Activated CD8-positive, alpha-beta T cell treated with anti-CD3 and anti-CD28 coated beads for 36 hours (primary cell): ENCODE measurements around the gene KRT82. TPM values are rescaled to one million over a fixed set of nuclear protein-coding genes. Genes with fewer than 3 reads are reported as not detected.

Source experiments
- ATAC-seq: fragments of 200-7000 bp; cut with Tn5 transposase; one replicate; pipeline ENCODE4 v1.10.0; 2021; ENCODE audit warnings: mild to moderate bottlenecking, moderate library complexity
- CTCF ChIA-PET: fragments of 350-600 bp; sonication (Branson Sonifier 250); formaldehyde crosslinking; loops from one replicate; lab custom pipeline; 2021; ENCODE audit warnings: antibody characterized with exemption; lab: Charles Lee
- POLR2A ChIA-PET: fragments of 350-600 bp; sonication (Branson Sonifier 250); formaldehyde crosslinking; loops from one replicate; lab custom pipeline; 2021; ENCODE audit warnings: antibody characterized with exemption; lab: Charles Lee
- DNase-seq: peaks from one replicate; pipeline ENCODE4 v3.0.0-alpha.2; 2020
- H3K27ac Mint-ChIP-seq: one replicate; pipeline ENCODE4 v1.8.0; 2021; ENCODE audit warnings: mild to moderate bottlenecking, mixed read lengths
- H3K27me3 Mint-ChIP-seq: one replicate; pipeline ENCODE4 v1.8.0; 2021; ENCODE audit warnings: mixed read lengths
- H3K36me3 Mint-ChIP-seq: one replicate; pipeline ENCODE4 v1.8.0; 2021; ENCODE audit warnings: low read depth, mixed read lengths
- H3K4me1 Mint-ChIP-seq: one replicate; pipeline ENCODE4 v1.8.0; 2021; ENCODE audit warnings: low read depth, mixed read lengths
- H3K4me3 Mint-ChIP-seq: one replicate; pipeline ENCODE4 v1.8.0; 2021; ENCODE audit warnings: mild to moderate bottlenecking, moderate library complexity, mixed read lengths
- H3K9me3 Mint-ChIP-seq: one replicate; pipeline ENCODE4 v1.8.0; 2021; ENCODE audit warnings: mixed read lengths
- intact Hi-C: fragments of 100-400 bp; cut with micrococcal nuclease; formaldehyde crosslinking; loops from one replicate; pipeline ENCODE4 v1.10.0; 2022
- total RNA-seq, 2 experiments: library from RNA; stranded (reverse); gene quantifications; one replicate each; pipeline ENCODE4 v1.2.3, GENCODE V29; 2021
- TF ChIP-seq, protein P1 (sequence below): fragments of 200-600 bp; IDR thresholded peaks from one replicate; pipeline ENCODE4 v1.8.0; 2022; ENCODE audit warnings: antibody characterized with exemption, mild to moderate bottlenecking

KRT82 gene
- total RNA-seq, 2 experiments from 2014 or later: not detected

DNA sequence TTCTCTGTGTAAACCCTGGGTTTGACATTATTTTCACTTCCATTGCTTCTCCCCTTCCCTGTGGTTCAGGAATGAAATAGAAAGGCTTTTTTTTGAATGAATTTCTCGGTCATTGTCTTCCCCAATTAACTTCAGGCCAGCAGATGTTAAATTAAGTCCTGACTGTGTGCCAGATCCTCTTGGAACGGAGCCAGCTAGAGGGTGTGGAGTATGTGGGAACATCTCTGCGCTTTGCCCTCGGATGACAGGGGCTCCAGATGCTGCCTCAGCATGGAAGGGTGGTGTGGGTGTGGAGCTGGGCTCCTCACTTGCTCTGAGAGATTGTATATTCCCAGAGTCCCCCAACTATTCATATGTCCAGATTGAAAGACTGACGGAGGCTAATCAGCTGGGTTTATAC lies 51.9 kb downstream of the KRT82 start:
- Mint-ChIP-seq H3K27ac (no peak overlapping the region), H3K36me3 (no peaks in the 10 kb centered on the region), H3K4me1 (peaks cover 33% of the 10 kb centered on the region), H3K4me3 (no peak overlapping the region), H3K27me3 (no peaks in the 10 kb centered on the region), H3K9me3 (no peaks in the 10 kb centered on the region)
- intact Hi-C loops: no loop called here
- no peak for ATAC-seq
- no peak for DNase-seq
- POLR2A ChIA-PET: no interaction called here
- TF ChIP-seq, protein P1, sequence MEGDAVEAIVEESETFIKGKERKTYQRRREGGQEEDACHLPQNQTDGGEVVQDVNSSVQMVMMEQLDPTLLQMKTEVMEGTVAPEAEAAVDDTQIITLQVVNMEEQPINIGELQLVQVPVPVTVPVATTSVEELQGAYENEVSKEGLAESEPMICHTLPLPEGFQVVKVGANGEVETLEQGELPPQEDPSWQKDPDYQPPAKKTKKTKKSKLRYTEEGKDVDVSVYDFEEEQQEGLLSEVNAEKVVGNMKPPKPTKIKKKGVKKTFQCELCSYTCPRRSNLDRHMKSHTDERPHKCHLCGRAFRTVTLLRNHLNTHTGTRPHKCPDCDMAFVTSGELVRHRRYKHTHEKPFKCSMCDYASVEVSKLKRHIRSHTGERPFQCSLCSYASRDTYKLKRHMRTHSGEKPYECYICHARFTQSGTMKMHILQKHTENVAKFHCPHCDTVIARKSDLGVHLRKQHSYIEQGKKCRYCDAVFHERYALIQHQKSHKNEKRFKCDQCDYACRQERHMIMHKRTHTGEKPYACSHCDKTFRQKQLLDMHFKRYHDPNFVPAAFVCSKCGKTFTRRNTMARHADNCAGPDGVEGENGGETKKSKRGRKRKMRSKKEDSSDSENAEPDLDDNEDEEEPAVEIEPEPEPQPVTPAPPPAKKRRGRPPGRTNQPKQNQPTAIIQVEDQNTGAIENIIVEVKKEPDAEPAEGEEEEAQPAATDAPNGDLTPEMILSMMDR: no peak
- CTCF ChIA-PET: interaction anchor here (1.2 kb wide), 1 partner anchor 197 kb away, joined by 3 read pairs; no protein-coding TSS in a partner anchor

DNA sequence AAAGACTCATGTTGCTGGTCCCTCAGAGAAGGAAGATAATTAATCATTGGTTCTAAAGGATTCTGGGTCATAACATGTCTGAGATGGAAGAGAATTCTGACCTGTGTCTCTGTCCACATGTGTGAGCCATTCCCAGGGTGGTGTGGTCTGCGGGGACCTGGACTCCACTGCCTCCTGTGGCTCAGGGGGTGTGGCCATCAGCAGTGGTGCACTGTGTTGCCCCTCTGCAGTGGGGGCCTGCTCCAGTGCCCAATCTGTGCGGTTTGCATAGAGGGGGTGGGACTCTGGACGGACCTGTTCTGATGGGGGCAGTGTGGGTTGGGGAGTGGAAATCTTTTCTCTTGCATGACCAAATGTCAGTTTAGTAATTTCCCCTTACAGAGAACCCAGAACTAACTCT lies 52.4 kb downstream of the KRT82 start:
- no peak for DNase-seq
- ATAC-seq: no peak
- Mint-ChIP-seq H3K27me3 (no peaks in the 10 kb centered on the region), H3K36me3 (no peaks in the 10 kb centered on the region), H3K4me1 (peaks cover 29% of the 10 kb centered on the region), H3K9me3 (no peaks in the 10 kb centered on the region), H3K4me3 (no peak overlapping the region), H3K27ac (no peak overlapping the region)
- CTCF ChIA-PET: interaction anchor here (0.8 to 3.3 kb wide), 4 partner anchors 8 to 531 kb away, joined by 3 to 19 read pairs (median 5); no protein-coding TSS in a partner anchor
- TF ChIP-seq, protein P1: no peak
- intact Hi-C loops: no loop called here
- POLR2A ChIA-PET: no interaction called here

DNA sequence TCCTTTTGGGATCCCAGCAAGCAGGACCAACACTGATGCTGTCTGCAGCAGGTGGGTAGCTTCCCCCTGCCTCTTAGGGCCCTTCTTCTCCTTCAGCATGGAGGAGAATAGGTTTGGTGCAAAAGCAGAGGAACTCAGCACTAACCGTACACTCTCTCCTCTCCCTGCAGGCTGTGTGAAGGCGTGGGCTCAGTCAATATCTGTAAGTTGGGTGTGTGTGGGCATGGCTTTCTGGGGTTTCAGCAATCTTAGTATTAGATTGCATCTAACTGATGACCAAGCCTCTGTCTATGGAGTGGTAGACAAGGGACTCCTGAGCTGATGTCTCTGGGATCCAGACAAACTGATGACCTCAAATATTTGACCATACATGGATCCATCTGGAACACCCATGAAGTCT lies 53.2 kb downstream of the KRT82 start:
- ATAC-seq: no peak
- H3K27me3 Mint-ChIP-seq: peaks cover 1% of the 10 kb centered on the region
- H3K4me1 Mint-ChIP-seq: peaks cover 22% of the 10 kb centered on the region
- H3K9me3 Mint-ChIP-seq: no peaks in the 10 kb centered on the region
- intact Hi-C loops: no loop called here
- POLR2A ChIA-PET: interaction anchor here (1.0 kb wide), 1 partner anchor 9 kb away, joined by 3 read pairs; no protein-coding TSS in a partner anchor
- TF ChIP-seq, protein P1: no peak
- H3K36me3 Mint-ChIP-seq: no peaks in the 10 kb centered on the region
- CTCF ChIA-PET: interaction anchor here (0.8 to 3.3 kb wide), 3 partner anchors 9 to 532 kb away, joined by 3 to 19 read pairs (median 7); no protein-coding TSS in a partner anchor
- no peak overlapping the region for H3K27ac Mint-ChIP-seq
- no peak for DNase-seq
- H3K4me3 Mint-ChIP-seq: no peak overlapping the region

DNA sequence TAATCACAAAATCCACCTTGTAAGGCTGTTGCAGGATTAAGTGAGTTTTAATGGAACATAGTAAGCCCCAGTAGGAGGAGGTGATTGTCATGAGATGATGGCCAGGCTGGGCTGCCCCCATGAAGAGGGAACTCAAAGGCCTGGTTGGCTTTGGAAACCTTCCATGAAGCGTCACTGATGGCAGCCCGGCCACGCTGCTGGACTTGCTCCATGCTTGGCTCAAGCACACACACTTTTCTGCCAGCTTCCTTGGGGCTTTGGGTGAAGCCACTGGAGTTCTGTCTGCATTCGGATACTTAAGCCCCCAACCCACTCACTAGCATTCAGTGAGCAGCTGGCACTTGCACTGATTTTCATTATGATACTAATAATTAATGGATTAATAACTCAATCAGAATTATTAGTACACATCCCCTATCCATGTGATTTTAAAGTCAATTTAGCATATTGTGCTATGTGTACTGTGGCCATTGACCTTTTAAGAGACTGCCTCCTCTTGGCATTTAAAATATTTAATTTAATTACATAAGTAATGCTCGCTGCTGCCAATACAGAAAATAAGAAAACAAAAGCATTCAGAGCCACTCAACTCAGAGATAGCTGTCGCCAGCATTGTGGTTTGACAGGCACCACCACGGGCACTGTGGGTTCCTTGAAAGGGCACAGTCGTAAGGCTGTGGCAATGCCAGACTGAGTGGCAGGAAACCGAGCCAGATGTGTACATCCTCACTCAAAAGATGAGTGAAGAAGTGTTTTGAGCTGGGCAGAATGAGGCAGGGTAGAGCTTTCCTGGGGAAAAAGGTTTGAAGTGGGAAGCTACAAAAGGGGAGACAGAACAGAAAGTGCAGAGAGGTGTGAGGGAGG lies 54.7 kb downstream of the KRT82 start:
- Mint-ChIP-seq H3K4me1 (peaks cover 18% of the 10 kb centered on the region), H3K27me3 (peaks cover 1% of the 10 kb centered on the region), H3K9me3 (no peaks in the 10 kb centered on the region), H3K27ac (no peak overlapping the region), H3K4me3 (no peak overlapping the region), H3K36me3 (no peaks in the 10 kb centered on the region)
- TF ChIP-seq, protein P1: no peak
- intact Hi-C loops: no loop called here
- ATAC-seq: peak; percentile 79
- ChIA-PET CTCF (interaction anchor here (0.8 to 3.3 kb wide), 7 partner anchors 10 to 528 kb away, joined by 3 to 19 read pairs (median 4); no protein-coding TSS in a partner anchor), POLR2A (interaction anchor here (1.5 kb wide), 1 partner anchor 10 kb away, joined by 5 read pairs; no protein-coding TSS in a partner anchor)
- DNase-seq: peak; percentile 64

DNA sequence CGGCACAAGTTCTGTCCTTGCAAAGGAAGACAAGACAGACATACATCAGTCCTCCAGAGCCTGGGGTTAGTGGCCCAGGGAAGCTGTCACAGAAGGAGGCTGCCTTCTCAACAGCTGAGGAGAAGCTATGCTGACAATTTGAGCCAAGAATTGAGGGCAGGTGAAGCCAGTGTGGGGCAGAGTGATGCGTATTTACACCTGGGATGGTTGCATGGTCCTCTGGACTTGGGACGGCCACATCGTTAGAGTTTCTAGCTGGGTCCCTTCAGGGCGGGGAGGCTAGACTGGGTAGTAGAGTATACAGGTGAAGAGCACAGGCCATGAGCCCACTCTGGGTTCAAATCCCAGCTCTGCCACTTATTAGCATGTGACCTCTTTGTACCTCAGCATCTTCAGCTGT lies 55.3 kb downstream of the KRT82 start:
- no peak overlapping the region for H3K27ac Mint-ChIP-seq

More for the DNA sequence above, 55.3 kb downstream of the KRT82 start:
- Mint-ChIP-seq H3K36me3 (no peaks in the 10 kb centered on the region), H3K4me1 (peaks cover 18% of the 10 kb centered on the region), H3K9me3 (no peaks in the 10 kb centered on the region), H3K27me3 (peaks cover 1% of the 10 kb centered on the region), H3K4me3 (no peak overlapping the region)
- TF ChIP-seq, protein P1: no peak
- CTCF ChIA-PET: interaction anchor here (1.0 to 3.3 kb wide), 5 partner anchors 11 to 72 kb away, joined by 3 to 19 read pairs (median 5); no protein-coding TSS in a partner anchor
- POLR2A ChIA-PET: interaction anchor here (1.5 kb wide), 1 partner anchor 10 kb away, joined by 5 read pairs; no protein-coding TSS in a partner anchor
- intact Hi-C loops: no loop called here
- no peak for DNase-seq
- ATAC-seq: no peak
